A549 (cell line): ENCODE measurements around the gene SUSD1. TPM values are rescaled to one million over a fixed set of nuclear protein-coding genes. Genes with fewer than 3 reads are reported as not detected.

Experiments used
- ATAC-seq, 2 experiments: fragments of 200-7000 bp in 1 of 2; fragments of >200 bp in 1 of 2; cut with Nextera tagmentation in 1 of 2; cut with Tn5 transposase in 1 of 2; 3 replicates each; pipeline versions ENCODE4 v1.8.0 to v1.9.1; 2018 to 2020; ENCODE audit warnings: mild to moderate bottlenecking in 1 of 2, moderate library complexity in 1 of 2
- CTCF ChIA-PET: fragments of 300-600 bp; sonication (Branson Sonifier 250); formaldehyde crosslinking; extraction: SDS; loops from one replicate; lab custom pipeline; 2021; ENCODE audit warnings: antibody characterized with exemption, inconsistent platforms; lab: Yijun Ruan, JAX
- POLR2A ChIA-PET: fragments of 350-600 bp; formaldehyde crosslinking; extraction: SDS; loops from one replicate; lab custom pipeline; 2021; ENCODE audit warnings: antibody characterized with exemption, inconsistent platforms; lab: Yijun Ruan, JAX
- DNase-seq, 2 experiments: peaks; one replicate each; pipeline versions ENCODE4 v3.0.0 to v3.0.0-alpha.2; 2011 to 2016; ENCODE audit warnings: low read depth in 1 of 2, low spot score in 1 of 2
- FAIRE-seq: peaks from 2 replicates; lab custom pipeline; 2011; peaks lifted over from hg19 to GRCh38; lab: Jason Lieb, UNC
- H3K27ac ChIP-seq, 2 experiments: fragments of >200 bp; sonication (Bioruptor Twin); formaldehyde crosslinking; 3 replicates each; pipeline ENCODE4 v1.5.1; 2016 to 2017
- H3K4me1 ChIP-seq: fragments of >200 bp; sonication (Bioruptor Twin); formaldehyde crosslinking; 3 replicates; pipeline ENCODE4 v1.6.1; 2016
- H3K4me2 ChIP-seq: fragments of >200 bp; sonication (Bioruptor Twin); formaldehyde crosslinking; 3 replicates; pipeline ENCODE4 v1.6.1; 2016
- H3K4me3 ChIP-seq: fragments of >200 bp; sonication (Bioruptor Twin); formaldehyde crosslinking; 3 replicates; pipeline ENCODE4 v1.5.1; 2016
- H3K9me3 ChIP-seq: fragments of >200 bp; sonication (Bioruptor Twin); formaldehyde crosslinking; 3 replicates; pipeline ENCODE4 v1.6.1; 2016
- BHLHE40 ChIP-seq: IDR thresholded peaks from 2 replicates; pipeline ENCODE4 v1.6.1; 2012; ENCODE audit warnings: low read depth, low read length, inconsistent platforms
- EHMT2 ChIP-seq: fragments of 200-600 bp; sonication (generic); IDR thresholded peaks from 2 replicates; pipeline ENCODE4 v1.6.1; 2016; ENCODE audit warnings: antibody characterized with exemption, low read depth, mild to moderate bottlenecking, moderate library complexity
- FOSL2 ChIP-seq, 2 experiments: fragments of 450-650 bp in 1 of 2; fragments of >200 bp in 1 of 2; sonication (Bioruptor Twin) in 1 of 2; formaldehyde crosslinking; IDR thresholded peaks; 2 replicates each; pipeline versions ENCODE4 v1.5.0 to v1.6.1; 2016 to 2020; ENCODE audit warnings: mild to moderate bottlenecking in 1 of 2, moderate library complexity in 1 of 2
- FOXS1 ChIP-seq: fragments of 250-450 bp; sonication (Bioruptor Pico); IDR thresholded peaks from 2 replicates; pipeline ENCODE4 v1.5.0; 2020; ENCODE audit warnings: mild to moderate bottlenecking, moderate library complexity
- HOXA7 ChIP-seq: fragments of 250-450 bp; sonication (Bioruptor Pico); IDR thresholded peaks from 2 replicates; pipeline ENCODE4 v1.5.0; 2020; ENCODE audit warnings: mild to moderate bottlenecking, moderate library complexity
- HOXB5 ChIP-seq: fragments of 250-450 bp; sonication (Bioruptor Pico); IDR thresholded peaks from 2 replicates; pipeline ENCODE4 v1.5.0; 2020; ENCODE audit warnings: mild to moderate bottlenecking, moderate library complexity
- JUN ChIP-seq, 2 experiments: fragments of >200 bp; sonication (Bioruptor Twin); formaldehyde crosslinking; IDR thresholded peaks; 2 replicates in 1 of 2; 3 replicates in 1 of 2; pipeline ENCODE4 v1.6.1; 2016 to 2017
- KDM1A ChIP-seq: fragments of 200-600 bp; sonication (generic); IDR thresholded peaks from 2 replicates; pipeline ENCODE4 v1.6.1; 2016; ENCODE audit warnings: low read depth, mild to moderate bottlenecking
- MAFK ChIP-seq: fragments of 450-650 bp; IDR thresholded peaks from 2 replicates; pipeline ENCODE4 v1.6.1; 2014; ENCODE audit not compliant: partially characterized antibody
- MAZ ChIP-seq: fragments of 150-350 bp; IDR thresholded peaks from 2 replicates; pipeline ENCODE4 v1.6.1; 2014; ENCODE audit warnings: antibody characterized with exemption, low read depth, low read length, borderline replicate concordance
- NFE2L2 ChIP-seq: fragments of 150-350 bp; conservative IDR thresholded peaks from 2 replicates; pipeline ENCODE4 v1.6.1; 2014; ENCODE audit warnings: low read length
- NR3C1 ChIP-seq: fragments of >200 bp; sonication (Bioruptor Twin); formaldehyde crosslinking; IDR thresholded peaks from 3 replicates; pipeline ENCODE4 v1.6.1; 2017
- POLR2A ChIP-seq: IDR thresholded peaks from 2 replicates; pipeline ENCODE4 v1.6.1; 2012; ENCODE audit warnings: mild to moderate bottlenecking, low read length
- RAD21 ChIP-seq, 2 experiments: fragments of >200 bp in 1 of 2; sonication (Bioruptor Twin) in 1 of 2; formaldehyde crosslinking in 1 of 2; IDR thresholded peaks in 1 of 2; conservative IDR thresholded peaks in 1 of 2; 2 replicates in 1 of 2; 3 replicates in 1 of 2; pipeline ENCODE4 v1.6.1; 2012 to 2018; ENCODE audit warnings: inconsistent platforms in 1 of 2
- RNF2 ChIP-seq: fragments of 200-600 bp; sonication (generic); IDR thresholded peaks from 2 replicates; pipeline ENCODE4 v1.6.1; 2016; ENCODE audit warnings: low read depth, mild to moderate bottlenecking, antibody characterized with exemption, moderate library complexity, borderline replicate concordance
- SMC3 ChIP-seq: fragments of >200 bp; sonication (Bioruptor Twin); formaldehyde crosslinking; IDR thresholded peaks from 3 replicates; pipeline ENCODE4 v1.6.1; 2018; ENCODE audit warnings: inconsistent platforms
- ZC3H11A ChIP-seq: fragments of 450-650 bp; IDR thresholded peaks from 2 replicates; pipeline ENCODE4 v1.6.1; 2014; ENCODE audit warnings: antibody characterized with exemption, mild to moderate bottlenecking
- ZFP36 ChIP-seq: fragments of 450-650 bp; IDR thresholded peaks from 2 replicates; pipeline ENCODE4 v1.6.1; 2014; ENCODE audit warnings: borderline replicate concordance; ENCODE audit not compliant: partially characterized antibody
- ZNF302 ChIP-seq: fragments of 250-450 bp; sonication (Bioruptor Pico); IDR thresholded peaks from 2 replicates; pipeline ENCODE4 v1.9.0; 2021; ENCODE audit warnings: inconsistent platforms, mild to moderate bottlenecking, moderate library complexity
- ZSCAN20 ChIP-seq: fragments of 250-450 bp; sonication (Bioruptor Pico); IDR thresholded peaks from 2 replicates; pipeline ENCODE4 v1.8.0; 2022; ENCODE audit warnings: mild to moderate bottlenecking, moderate library complexity
- WGBS: methylation state at CpG from one replicate; pipeline ENCODE4 v1.1.6; 2017; ENCODE audit errors: missing lambda C conversion rate; 5-methylcytosine and 5-hydroxymethylcytosine counted together
- polyA plus RNA-seq, 4 experiments: library from polyadenylated mRNA; depleted of rRNA in 3 of 4; stranded (reverse); fragments of >200 nt; fragmentation: RNase III in 1 of 4; extraction: RNeasy Plus Mini Kit Qiagen cat#74134 plus additional on column Dnase treatment in 1 of 4; gene quantifications; 2 replicates in 3 of 4; 3 replicates in 1 of 4; pipeline ENCODE4 v1.2.3, GENCODE V29; 2011 to 2017
- TF ChIP-seq, protein P1 (sequence below): fragments of >200 bp; sonication (Bioruptor Twin); formaldehyde crosslinking; IDR thresholded peaks from 2 replicates; pipeline ENCODE4 v1.6.1; 2016
- TF ChIP-seq, protein P2 (sequence below): fragments of 250-450 bp; sonication (Bioruptor Pico); IDR thresholded peaks from 2 replicates; pipeline ENCODE4 v1.5.0; 2020; ENCODE audit warnings: low read depth, mild to moderate bottlenecking, moderate library complexity
- TF ChIP-seq, protein P3 (sequence below): fragments of >200 bp; sonication (Bioruptor Twin); formaldehyde crosslinking; IDR thresholded peaks from 3 replicates; pipeline ENCODE4 v1.5.1; 2016
- TF ChIP-seq, protein P4 (sequence below): IDR thresholded peaks from 2 replicates; pipeline ENCODE4 v1.6.1; 2012
- TF ChIP-seq, protein P5 (sequence below): fragments of 250-450 bp; sonication (Bioruptor Pico); IDR thresholded peaks from 2 replicates; pipeline ENCODE4 v1.5.0; 2021; ENCODE audit warnings: mild to moderate bottlenecking, moderate library complexity, borderline replicate concordance
- TF ChIP-seq, protein P6 (sequence below): fragments of 450-650 bp; IDR thresholded peaks from 2 replicates; pipeline ENCODE4 v1.6.1; 2014; ENCODE audit warnings: antibody characterized with exemption

Gene SUSD1
- polyA plus RNA-seq, 2 of the 4 experiments (the other 2 are of a cell fraction) = 15.7 to 18.6 TPM

DNA sequence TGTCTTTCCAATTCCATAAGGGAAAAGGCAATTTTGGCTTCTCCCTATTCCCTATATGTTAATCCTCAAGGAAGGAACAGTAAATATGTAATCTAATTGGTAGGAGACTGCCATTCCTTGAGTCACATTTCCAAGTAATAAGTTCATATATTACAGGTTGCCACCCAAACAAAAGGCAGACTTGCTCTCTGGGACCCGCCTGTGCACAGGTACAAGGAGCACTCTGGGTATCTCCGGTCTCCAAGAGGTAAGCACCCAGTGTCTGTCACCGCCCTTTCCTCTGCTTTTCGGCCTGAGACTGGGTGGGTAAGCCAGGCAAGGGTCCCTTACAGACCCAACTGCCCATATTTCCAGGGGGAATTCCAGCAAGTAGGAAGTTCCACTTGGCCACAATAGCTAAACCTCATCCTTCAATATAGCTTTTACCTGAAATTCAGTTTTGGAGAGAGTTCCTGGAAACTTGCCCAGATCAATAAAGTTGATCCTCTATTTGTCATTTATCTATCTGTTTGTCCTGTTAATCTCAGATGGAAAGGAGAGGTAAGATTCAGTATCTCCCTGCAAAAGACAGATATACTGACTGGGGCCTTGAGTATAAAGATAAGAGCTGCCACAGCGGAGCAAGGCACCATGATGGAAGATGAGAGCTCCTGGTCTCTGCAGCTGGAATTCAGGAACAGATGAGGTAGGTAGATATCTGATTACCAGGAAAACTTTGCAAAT is 81.8 kb downstream of the SUSD1 start:
- no peak for ATAC-seq
- TF ChIP-seq FOXS1 (CRISPR knock-in tag) = no peak
- TF ChIP-seq MAZ = no peak
- no peak for TF ChIP-seq MAFK
- TF ChIP-seq FOSL2 (IDR thresholded peaks at IDR 0.05) = no peak
- no peak for TF ChIP-seq FOSL2 (CRISPR knock-in tag; IDR thresholded peaks at IDR 0.05)
- TF ChIP-seq, protein P1, sequence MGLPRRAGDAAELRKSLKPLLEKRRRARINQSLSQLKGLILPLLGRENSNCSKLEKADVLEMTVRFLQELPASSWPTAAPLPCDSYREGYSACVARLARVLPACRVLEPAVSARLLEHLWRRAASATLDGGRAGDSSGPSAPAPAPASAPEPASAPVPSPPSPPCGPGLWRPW = no peak
- TF ChIP-seq, all 56 proteins: peak for 0
- Histone ChIP-seq H3K4me2 (no peak overlapping the region), H3K4me1 (peaks cover 4% of the 10 kb centered on the region), H3K27ac (no peak overlapping the region), H3K9me3 (0 out of 3 replicates have a peak, but pooled peaks cover 4% of the 10 kb centered on the region), H3K4me3 (no peak overlapping the region)
- ChIA-PET CTCF (interaction anchor here (0.7 to 2.1 kb wide), 8 partner anchors 11 to 333 kb away, joined by 3 to 6 read pairs (median 4); no protein-coding TSS in a partner anchor), POLR2A (interaction anchor here (0.6 kb wide), 1 partner anchor 86 kb away, joined by 3 read pairs; no protein-coding TSS in a partner anchor)
- FAIRE-seq = no peak
- DNase-seq = no peak
- 99% methylated on average over 4 of the region's 5 CpGs for WGBS

DNA sequence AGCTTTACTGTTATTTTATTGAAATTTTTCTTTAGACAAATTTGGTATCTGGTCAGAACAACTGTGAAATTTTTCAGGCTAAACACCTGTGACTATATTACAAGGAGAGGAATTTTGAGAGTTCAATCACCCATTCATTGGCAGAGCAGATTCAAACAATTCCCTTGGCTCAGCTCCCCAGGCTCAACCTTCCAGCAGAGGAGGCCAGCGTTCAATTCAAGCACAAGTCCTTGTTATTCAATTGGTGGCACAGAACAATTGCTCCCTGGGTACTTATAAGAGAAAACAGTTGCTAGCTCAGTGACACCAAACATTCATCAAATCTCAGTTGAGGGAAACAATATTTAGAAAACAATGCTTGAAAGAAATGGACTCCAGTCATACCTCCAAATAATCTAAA is 83.3 kb downstream of the SUSD1 start:
- Histone ChIP-seq H3K4me1 (no peaks in the 10 kb centered on the region), H3K9me3 (peaks cover 13% of the 10 kb centered on the region; the same call in 2 of the 3 replicates), H3K4me3 (no peak overlapping the region), H3K4me2 (no peak overlapping the region), H3K27ac (no peak overlapping the region)
- FAIRE-seq = no peak
- POLR2A ChIA-PET = no interaction called here
- peak in 1 of 2 experiments; percentile 37 for DNase-seq
- CTCF ChIA-PET = interaction anchor here (1.1 to 1.9 kb wide), 7 partner anchors 17 to 332 kb away, joined by 3 to 9 read pairs (median 5); partner anchors contain the start of gene PTBP3
- WGBS = 33% methylated on average over 1 of the region's 1 CpG
- ATAC-seq = peak; percentile 39 to 56; a peak in 1 of 6 replicates
- peak; percentile 65 to 73 for TF ChIP-seq RAD21 (conservative IDR thresholded peaks at IDR 0.05 in 1 of 2, IDR thresholded peaks at IDR 0.05 in 1 of 2)
- no peak for TF ChIP-seq NFE2L2
- peak; percentile 62 for TF ChIP-seq SMC3
- TF ChIP-seq, protein P2, sequence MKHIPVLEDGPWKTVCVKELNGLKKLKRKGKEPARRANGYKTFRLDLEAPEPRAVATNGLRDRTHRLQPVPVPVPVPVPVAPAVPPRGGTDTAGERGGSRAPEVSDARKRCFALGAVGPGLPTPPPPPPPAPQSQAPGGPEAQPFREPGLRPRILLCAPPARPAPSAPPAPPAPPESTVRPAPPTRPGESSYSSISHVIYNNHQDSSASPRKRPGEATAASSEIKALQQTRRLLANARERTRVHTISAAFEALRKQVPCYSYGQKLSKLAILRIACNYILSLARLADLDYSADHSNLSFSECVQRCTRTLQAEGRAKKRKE (CRISPR knock-in tag) = no peak
- TF ChIP-seq, protein P3, sequence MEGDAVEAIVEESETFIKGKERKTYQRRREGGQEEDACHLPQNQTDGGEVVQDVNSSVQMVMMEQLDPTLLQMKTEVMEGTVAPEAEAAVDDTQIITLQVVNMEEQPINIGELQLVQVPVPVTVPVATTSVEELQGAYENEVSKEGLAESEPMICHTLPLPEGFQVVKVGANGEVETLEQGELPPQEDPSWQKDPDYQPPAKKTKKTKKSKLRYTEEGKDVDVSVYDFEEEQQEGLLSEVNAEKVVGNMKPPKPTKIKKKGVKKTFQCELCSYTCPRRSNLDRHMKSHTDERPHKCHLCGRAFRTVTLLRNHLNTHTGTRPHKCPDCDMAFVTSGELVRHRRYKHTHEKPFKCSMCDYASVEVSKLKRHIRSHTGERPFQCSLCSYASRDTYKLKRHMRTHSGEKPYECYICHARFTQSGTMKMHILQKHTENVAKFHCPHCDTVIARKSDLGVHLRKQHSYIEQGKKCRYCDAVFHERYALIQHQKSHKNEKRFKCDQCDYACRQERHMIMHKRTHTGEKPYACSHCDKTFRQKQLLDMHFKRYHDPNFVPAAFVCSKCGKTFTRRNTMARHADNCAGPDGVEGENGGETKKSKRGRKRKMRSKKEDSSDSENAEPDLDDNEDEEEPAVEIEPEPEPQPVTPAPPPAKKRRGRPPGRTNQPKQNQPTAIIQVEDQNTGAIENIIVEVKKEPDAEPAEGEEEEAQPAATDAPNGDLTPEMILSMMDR = peak; percentile 51

DNA sequence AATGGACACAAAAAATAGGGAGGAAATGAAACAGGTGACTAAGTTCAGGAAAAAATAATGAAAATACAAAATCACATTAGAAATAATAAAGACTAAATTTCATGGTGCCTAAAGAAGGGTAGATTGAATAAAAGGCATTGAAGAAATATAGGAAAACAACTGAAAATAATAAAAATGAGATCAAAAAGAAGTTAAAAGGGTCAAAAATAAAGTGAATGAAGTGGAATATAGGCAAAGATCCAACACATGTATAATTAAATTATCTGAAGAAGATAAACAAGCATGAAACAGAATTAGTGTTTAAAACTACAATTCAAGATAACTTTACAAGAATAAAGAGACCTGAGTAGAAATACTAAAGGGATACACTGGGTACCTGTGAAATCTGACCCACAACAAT is 87.6 kb downstream of the SUSD1 start:
- no peak for ATAC-seq
- Histone ChIP-seq H3K4me3 (no peak overlapping the region), H3K4me2 (no peak overlapping the region), H3K4me1 (no peaks in the 10 kb centered on the region), H3K9me3 (peaks cover 13% of the 10 kb centered on the region; the same call in 2 of the 3 replicates), H3K27ac (no peak overlapping the region)
- DNase-seq = no peak
- no peak for FAIRE-seq
- ChIA-PET POLR2A (interaction anchor here (1.2 kb wide), 1 partner anchor 246 kb away, joined by 3 read pairs; the partner anchor contains the start of gene PTBP3), CTCF (interaction anchor here (0.6 to 6.4 kb wide), 7 partner anchors 10 to 329 kb away, joined by 3 to 45 read pairs (median 3); no protein-coding TSS in a partner anchor)
- TF ChIP-seq, protein P4, sequence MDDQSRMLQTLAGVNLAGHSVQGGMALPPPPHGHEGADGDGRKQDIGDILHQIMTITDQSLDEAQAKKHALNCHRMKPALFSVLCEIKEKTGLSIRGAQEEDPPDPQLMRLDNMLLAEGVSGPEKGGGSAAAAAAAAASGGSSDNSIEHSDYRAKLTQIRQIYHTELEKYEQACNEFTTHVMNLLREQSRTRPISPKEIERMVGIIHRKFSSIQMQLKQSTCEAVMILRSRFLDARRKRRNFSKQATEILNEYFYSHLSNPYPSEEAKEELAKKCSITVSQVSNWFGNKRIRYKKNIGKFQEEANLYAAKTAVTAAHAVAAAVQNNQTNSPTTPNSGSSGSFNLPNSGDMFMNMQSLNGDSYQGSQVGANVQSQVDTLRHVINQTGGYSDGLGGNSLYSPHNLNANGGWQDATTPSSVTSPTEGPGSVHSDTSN = no peak
- no peak for TF ChIP-seq NR3C1
- TF ChIP-seq BHLHE40 = no peak
- TF ChIP-seq ZSCAN20 (CRISPR knock-in tag) = no peak
- no peak for TF ChIP-seq POLR2A
- TF ChIP-seq RNF2 = no peak
- TF ChIP-seq, protein P5, sequence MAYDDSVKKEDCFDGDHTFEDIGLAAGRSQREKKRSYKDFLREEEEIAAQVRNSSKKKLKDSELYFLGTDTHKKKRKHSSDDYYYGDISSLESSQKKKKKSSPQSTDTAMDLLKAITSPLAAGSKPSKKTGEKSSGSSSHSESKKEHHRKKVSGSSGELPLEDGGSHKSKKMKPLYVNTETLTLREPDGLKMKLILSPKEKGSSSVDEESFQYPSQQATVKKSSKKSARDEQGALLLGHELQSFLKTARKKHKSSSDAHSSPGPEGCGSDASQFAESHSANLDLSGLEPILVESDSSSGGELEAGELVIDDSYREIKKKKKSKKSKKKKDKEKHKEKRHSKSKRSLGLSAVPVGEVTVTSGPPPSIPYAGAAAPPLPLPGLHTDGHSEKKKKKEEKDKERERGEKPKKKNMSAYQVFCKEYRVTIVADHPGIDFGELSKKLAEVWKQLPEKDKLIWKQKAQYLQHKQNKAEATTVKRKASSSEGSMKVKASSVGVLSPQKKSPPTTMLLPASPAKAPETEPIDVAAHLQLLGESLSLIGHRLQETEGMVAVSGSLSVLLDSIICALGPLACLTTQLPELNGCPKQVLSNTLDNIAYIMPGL = no peak
- no peak for TF ChIP-seq JUN (IDR thresholded peaks at IDR 0.05)
- no peak for TF ChIP-seq FOSL2 (IDR thresholded peaks at IDR 0.05)
- TF ChIP-seq FOSL2 (CRISPR knock-in tag; IDR thresholded peaks at IDR 0.05) = no peak
- TF ChIP-seq ZNF302 (CRISPR knock-in tag) = no peak
- TF ChIP-seq HOXA7 (CRISPR knock-in tag) = no peak
- TF ChIP-seq KDM1A = no peak
- TF ChIP-seq EHMT2 = no peak
- no peak for TF ChIP-seq HOXB5 (CRISPR knock-in tag)
- no peak for TF ChIP-seq ZC3H11A
- TF ChIP-seq MAZ = no peak
- TF ChIP-seq ZFP36 = no peak
- TF ChIP-seq, protein P6, sequence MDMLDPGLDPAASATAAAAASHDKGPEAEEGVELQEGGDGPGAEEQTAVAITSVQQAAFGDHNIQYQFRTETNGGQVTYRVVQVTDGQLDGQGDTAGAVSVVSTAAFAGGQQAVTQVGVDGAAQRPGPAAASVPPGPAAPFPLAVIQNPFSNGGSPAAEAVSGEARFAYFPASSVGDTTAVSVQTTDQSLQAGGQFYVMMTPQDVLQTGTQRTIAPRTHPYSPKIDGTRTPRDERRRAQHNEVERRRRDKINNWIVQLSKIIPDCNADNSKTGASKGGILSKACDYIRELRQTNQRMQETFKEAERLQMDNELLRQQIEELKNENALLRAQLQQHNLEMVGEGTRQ = no peak
